ENCODE data around the gene DOK4. TPM values are rescaled to one million over a fixed set of nuclear protein-coding genes. Genes with fewer than 3 reads are reported as not detected.
A peak's percentile ranks its signal among the peaks of the same experiment; 100 is the strongest.

The DOK4 gene
- total RNA-seq, 2 experiments from 2014 or later: 4.8 to 6.4 TPM

GRCh38 chr16:57530104-57530521 is 43.8 kb upstream of the DOK4 start:
- peaks cover 12% of the 10 kb centered on the region for H3K36me3 Mint-ChIP-seq (ENCODE audit: low read depth)
- peak overlapping the region; percentile 99 for H3K27ac Mint-ChIP-seq
- ChIA-PET CTCF (interaction anchor here (1.0 to 1.4 kb wide), 2 partner anchors 10 to 46 kb away, joined by 5 to 8 read pairs; no protein-coding TSS in a partner anchor), POLR2A (interaction anchor here (0.6 to 2.6 kb wide), 5 partner anchors 10 to 84 kb away, joined by 3 to 12 read pairs (median 3); partner anchors contain the start of genes ADGRG5, CIAPIN1 and COQ9)
- DNase-seq (peak; percentile 88), ATAC-seq (peak; percentile 91)
- peak overlapping the region; percentile 71 for H3K4me3 Mint-ChIP-seq
- H3K9me3 Mint-ChIP-seq (ENCODE audit: insufficient read depth): no peaks in the 10 kb centered on the region
- peaks cover 65% of the 10 kb centered on the region for H3K4me1 Mint-ChIP-seq (ENCODE audit: low read depth)
- no peaks in the 10 kb centered on the region for H3K27me3 Mint-ChIP-seq (ENCODE audit: low read depth)

GRCh38 chr16:57529391-57530103 is 43.3 kb upstream of the DOK4 start:
- H3K36me3 Mint-ChIP-seq (ENCODE audit: low read depth): peaks cover 12% of the 10 kb centered on the region
- DNase-seq (no peak), ATAC-seq (no peak)
- H3K4me1 Mint-ChIP-seq (ENCODE audit: low read depth): peaks cover 59% of the 10 kb centered on the region
- H3K4me3 Mint-ChIP-seq: peak overlapping the region; percentile 71
- POLR2A ChIA-PET: interaction anchor here (0.6 to 2.6 kb wide), 4 partner anchors 13 to 83 kb away, joined by 3 to 12 read pairs (median 4); partner anchors contain the start of genes ADGRG5, CIAPIN1 and COQ9
- peak overlapping the region; percentile 99 for H3K27ac Mint-ChIP-seq
- H3K27me3 Mint-ChIP-seq (ENCODE audit: low read depth): no peaks in the 10 kb centered on the region
- no peaks in the 10 kb centered on the region for H3K9me3 Mint-ChIP-seq (ENCODE audit: insufficient read depth)
- CTCF ChIA-PET: interaction anchor here (1.0 to 1.4 kb wide), 2 partner anchors 10 to 46 kb away, joined by 5 to 8 read pairs; no protein-coding TSS in a partner anchor

GRCh38 chr16:57528499-57529390 is 42.5 kb upstream of the DOK4 start:
- peaks cover 51% of the 10 kb centered on the region for H3K4me1 Mint-ChIP-seq (ENCODE audit: low read depth)
- peak overlapping the region; percentile 99 for H3K27ac Mint-ChIP-seq
- no peak for DNase-seq

GRCh38 chr16:57527610-57528360 is 41.5 kb upstream of the DOK4 start:
- H3K4me3 Mint-ChIP-seq: no peak overlapping the region
- POLR2A ChIA-PET: no interaction called here
- CTCF ChIA-PET: interaction anchor here (0.8 to 1.5 kb wide), 5 partner anchors 8 to 227 kb away, joined by 3 to 5 read pairs (median 3); partner anchors contain the start of gene POLR2C
- peaks cover 45% of the 10 kb centered on the region for H3K4me1 Mint-ChIP-seq (ENCODE audit: low read depth)
- peak overlapping the region; percentile 25 for H3K27ac Mint-ChIP-seq
- no peak for DNase-seq
- peaks cover 12% of the 10 kb centered on the region for H3K36me3 Mint-ChIP-seq (ENCODE audit: low read depth)
- H3K27me3 Mint-ChIP-seq (ENCODE audit: low read depth): no peaks in the 10 kb centered on the region
- no peaks in the 10 kb centered on the region for H3K9me3 Mint-ChIP-seq (ENCODE audit: insufficient read depth)
- ATAC-seq: no peak

More at GRCh38 chr16:57528499-57529390, 42.5 kb upstream of the DOK4 start:
- ATAC-seq: no peak
- no peaks in the 10 kb centered on the region for H3K27me3 Mint-ChIP-seq (ENCODE audit: low read depth)
- ChIA-PET CTCF (interaction anchor here (0.8 to 1.5 kb wide), 5 partner anchors 9 to 228 kb away, joined by 3 to 5 read pairs (median 3); partner anchors contain the start of gene POLR2C), POLR2A (no interaction called here)
- peaks cover 12% of the 10 kb centered on the region for H3K36me3 Mint-ChIP-seq (ENCODE audit: low read depth)
- peak overlapping the region; percentile 71 for H3K4me3 Mint-ChIP-seq
- no peaks in the 10 kb centered on the region for H3K9me3 Mint-ChIP-seq (ENCODE audit: insufficient read depth)

GRCh38 chr16:57527027-57527426 is 40.7 kb upstream of the DOK4 start:
- no peak for DNase-seq
- Mint-ChIP-seq H3K27me3 (ENCODE audit: low read depth) (no peaks in the 10 kb centered on the region), H3K27ac (no peak overlapping the region), H3K4me3 (no peak overlapping the region), H3K9me3 (ENCODE audit: insufficient read depth) (no peaks in the 10 kb centered on the region), H3K4me1 (ENCODE audit: low read depth) (peaks cover 42% of the 10 kb centered on the region), H3K36me3 (ENCODE audit: low read depth) (peaks cover 12% of the 10 kb centered on the region)
- ChIA-PET CTCF (interaction anchor here (1.2 kb wide), 1 partner anchor 80 kb away, joined by 5 read pairs; the partner anchor contains the start of genes CIAPIN1 and COQ9), POLR2A (no interaction called here)
- no peak for ATAC-seq

DNA sequence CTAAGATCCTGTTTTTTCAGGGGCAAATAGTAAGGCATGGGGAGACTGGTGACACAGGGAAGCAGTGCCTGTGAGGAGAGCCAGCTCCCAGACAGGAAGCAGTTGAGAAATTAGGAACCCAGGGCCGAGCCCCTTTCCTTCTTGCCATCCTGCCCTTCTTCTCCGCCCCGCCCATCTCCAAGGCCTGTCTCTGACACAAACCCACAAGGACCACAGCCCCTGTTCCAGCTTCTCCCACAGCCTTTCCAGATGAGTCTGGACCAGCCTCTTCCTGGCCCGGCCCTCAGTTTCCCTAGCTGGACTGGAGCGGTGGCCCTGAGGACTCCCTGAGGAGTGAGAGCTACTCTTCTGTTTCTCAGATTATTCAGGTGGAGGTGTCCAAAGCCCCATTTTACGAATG is 40.2 kb upstream of the DOK4 start:
- no peak overlapping the region for H3K27ac Mint-ChIP-seq
- CTCF ChIA-PET: interaction anchor here (1.1 to 1.5 kb wide), 4 partner anchors 10 to 79 kb away, joined by 3 to 5 read pairs (median 4); partner anchors contain the start of genes CIAPIN1, COQ9 and POLR2C

GRCh38 chr16:57525761-57526160 is 39.5 kb upstream of the DOK4 start:
- ATAC-seq (no peak), DNase-seq (no peak)
- Mint-ChIP-seq H3K36me3 (ENCODE audit: low read depth) (peaks cover 15% of the 10 kb centered on the region), H3K4me3 (no peak overlapping the region), H3K9me3 (ENCODE audit: insufficient read depth) (no peaks in the 10 kb centered on the region), H3K27me3 (ENCODE audit: low read depth) (no peaks in the 10 kb centered on the region), H3K27ac (no peak overlapping the region), H3K4me1 (ENCODE audit: low read depth) (peaks cover 31% of the 10 kb centered on the region)
- ChIA-PET CTCF (interaction anchor here (0.9 to 1.5 kb wide), 5 partner anchors 9 to 79 kb away, joined by 3 to 5 read pairs (median 3); partner anchors contain the start of genes CIAPIN1, COQ9 and POLR2C), POLR2A (interaction anchor here (1.2 kb wide), 1 partner anchor 11 kb away, joined by 5 read pairs; the partner anchor contains the start of gene CCDC102A)

More for the DNA sequence above, 40.2 kb upstream of the DOK4 start:
- POLR2A ChIA-PET: interaction anchor here (1.2 kb wide), 1 partner anchor 11 kb away, joined by 5 read pairs; the partner anchor contains the start of gene CCDC102A
- H3K4me3 Mint-ChIP-seq: no peak overlapping the region
- no peak for ATAC-seq
- peaks cover 38% of the 10 kb centered on the region for H3K4me1 Mint-ChIP-seq (ENCODE audit: low read depth)
- peaks cover 12% of the 10 kb centered on the region for H3K36me3 Mint-ChIP-seq (ENCODE audit: low read depth)
- DNase-seq: no peak
- no peaks in the 10 kb centered on the region for H3K27me3 Mint-ChIP-seq (ENCODE audit: low read depth)
- no peaks in the 10 kb centered on the region for H3K9me3 Mint-ChIP-seq (ENCODE audit: insufficient read depth)

GRCh38 chr16:57522960-57523359 is 36.7 kb upstream of the DOK4 start:
- Mint-ChIP-seq H3K9me3 (ENCODE audit: insufficient read depth) (no peaks in the 10 kb centered on the region), H3K27me3 (ENCODE audit: low read depth) (no peaks in the 10 kb centered on the region), H3K27ac (no peak overlapping the region), H3K36me3 (ENCODE audit: low read depth) (peaks cover 6% of the 10 kb centered on the region), H3K4me3 (no peak overlapping the region), H3K4me1 (ENCODE audit: low read depth) (peaks cover 19% of the 10 kb centered on the region)
- ATAC-seq (no peak), DNase-seq (no peak)
- POLR2A ChIA-PET: no interaction called here
- CTCF ChIA-PET: interaction anchor here (0.6 to 8.4 kb wide), 12 partner anchors 10 to 605 kb away, joined by 3 to 156 read pairs (median 3); partner anchors contain the start of genes ADGRG5 and POLR2C

GRCh38 chr16:57519796-57520360 is 33.6 kb upstream of the DOK4 start:
- DNase-seq (peak; percentile 88), ATAC-seq (peak; percentile 97)
- H3K4me1 Mint-ChIP-seq (ENCODE audit: low read depth): peaks cover 17% of the 10 kb centered on the region
- CTCF ChIA-PET: interaction anchor here (0.5 to 8.4 kb wide), 37 partner anchors 8 to 491 kb away, joined by 3 to 156 read pairs (median 6); partner anchors contain the start of genes ADGRG5, CIAPIN1, COQ9 and DOK4
- H3K4me3 Mint-ChIP-seq: no peak overlapping the region
- H3K27me3 Mint-ChIP-seq (ENCODE audit: low read depth): no peaks in the 10 kb centered on the region
- H3K9me3 Mint-ChIP-seq (ENCODE audit: insufficient read depth): no peaks in the 10 kb centered on the region
- peaks cover 10% of the 10 kb centered on the region for H3K36me3 Mint-ChIP-seq (ENCODE audit: low read depth)
- H3K27ac Mint-ChIP-seq: peak overlapping the region; percentile 32
- POLR2A ChIA-PET: interaction anchor here (0.7 to 1.7 kb wide), 4 partner anchors 11 to 73 kb away, joined by 3 to 6 read pairs (median 4); partner anchors contain the start of genes CIAPIN1, COQ9 and POLR2C

DNA sequence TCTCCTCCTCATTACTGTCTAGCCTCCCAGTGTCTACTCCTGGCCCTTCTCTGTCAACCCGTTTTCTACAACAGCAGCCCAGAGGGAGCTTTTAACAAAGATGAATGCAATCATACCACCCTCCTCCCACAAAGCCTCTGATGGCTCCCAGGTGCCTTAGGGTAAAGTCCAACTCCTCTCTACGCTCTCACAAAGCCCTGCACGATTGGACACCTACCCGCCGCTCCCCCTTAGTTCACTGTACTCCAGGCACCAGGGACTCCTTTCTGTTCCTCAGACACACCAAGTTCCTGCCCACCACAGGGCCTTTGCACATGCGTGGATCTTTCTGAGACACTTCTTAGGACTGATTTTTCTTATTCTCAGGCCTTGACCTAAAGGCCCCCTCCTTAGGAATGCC is 32.6 kb upstream of the DOK4 start:
- Mint-ChIP-seq H3K36me3 (ENCODE audit: low read depth) (peaks cover 10% of the 10 kb centered on the region), H3K4me3 (no peak overlapping the region), H3K4me1 (ENCODE audit: low read depth) (peaks cover 17% of the 10 kb centered on the region), H3K27ac (no peak overlapping the region), H3K27me3 (ENCODE audit: low read depth) (no peaks in the 10 kb centered on the region), H3K9me3 (ENCODE audit: insufficient read depth) (no peaks in the 10 kb centered on the region)
- ChIA-PET CTCF (interaction anchor here (0.6 to 8.4 kb wide), 18 partner anchors 11 to 481 kb away, joined by 3 to 156 read pairs (median 7); partner anchors contain the start of genes ADGRG5, CIAPIN1, COQ9 and DOK4), POLR2A (interaction anchor here (0.6 to 1.7 kb wide), 2 partner anchors 56 to 74 kb away, joined by 3 to 6 read pairs; partner anchors contain the start of gene POLR2C)
- DNase-seq: no peak
- ATAC-seq: no peak
